ENCODE measurements around the gene TERT. TPM values are rescaled to one million over a fixed set of nuclear protein-coding genes. Genes with fewer than 3 reads are reported as not detected.

Gene TERT
- total and polyA plus RNA-seq, 2 donors = 1.9 to 3.4 TPM

GRCh38 chr5:1322036-1322900 lies 27.4 kb upstream of the TERT start:
- Histone ChIP-seq H3K27me3 (ENCODE audit: control insufficient read depth in 2 of 2, insufficient read depth in 1 of 2, low read length in 1 of 2) (no peaks in the 10 kb centered on the region), H3K27ac (ENCODE audit: low read depth in 1 of 2, low read length in 1 of 2) (peak overlapping the region in 1 of 2 donors; percentile 59), H3K36me3 (ENCODE audit: control insufficient read depth in 2 of 2, insufficient read depth in 2 of 2, low read length in 1 of 2) (peaks cover 89 to 92% of the 10 kb centered on the region in 2 donors), H3K4me3 (ENCODE audit: low read length in 2 of 2) (no peak overlapping the region), H3K4me1 (ENCODE audit: control insufficient read depth in 2 of 2, insufficient read depth in 2 of 2, low read length in 2 of 2) (peaks cover 50 to 65% of the 10 kb centered on the region in 2 donors), H3K9me3 (ENCODE audit: control insufficient read depth in 2 of 2, insufficient read depth in 1 of 2, low read length in 1 of 2) (peaks cover 0 to 4% of the 10 kb centered on the region in 2 donors)
- WGBS = 83% methylated on average over 22 of the region's 22 CpGs
- no peak for DNase-seq (ENCODE audit: low read depth in 6 of 9, low spot score in 9 of 9)

- Histone ChIP-seq H3K4me3 (ENCODE audit: low read length in 2 of 2) (no peak overlapping the region), H3K4me1 (ENCODE audit: control insufficient read depth in 2 of 2, insufficient read depth in 2 of 2, low read length in 2 of 2) (peaks cover 57 to 72% of the 10 kb centered on the region in 2 donors), H3K36me3 (ENCODE audit: control insufficient read depth in 2 of 2, insufficient read depth in 2 of 2, low read length in 1 of 2) (peaks cover 92 to 94% of the 10 kb centered on the region in 2 donors), H3K27me3 (ENCODE audit: control insufficient read depth in 2 of 2, insufficient read depth in 1 of 2, low read length in 1 of 2) (no peaks in the 10 kb centered on the region), H3K9me3 (ENCODE audit: control insufficient read depth in 2 of 2, insufficient read depth in 1 of 2, low read length in 1 of 2) (peaks cover 0 to 4% of the 10 kb centered on the region in 2 donors), H3K27ac (ENCODE audit: low read depth in 1 of 2, low read length in 1 of 2) (peak overlapping the region; percentile 58 to 59)
- WGBS = 90% methylated on average over 16 of the region's 16 CpGs
- DNase-seq (ENCODE audit: low read depth in 6 of 9, low spot score in 9 of 9) = no peak
Observed at GRCh38 chr5:1321576-1321975, 26.7 kb upstream of the TERT start.

- DNase-seq (ENCODE audit: low read depth in 6 of 9, low spot score in 9 of 9) = no peak
- 93% methylated on average over 36 of the region's 36 CpGs for WGBS
- H3K9me3 ChIP-seq (ENCODE audit: control insufficient read depth in 2 of 2, insufficient read depth in 1 of 2, low read length in 1 of 2) = peaks cover 0 to 6% of the 10 kb centered on the region in 2 donors
- no peaks in the 10 kb centered on the region for H3K27me3 ChIP-seq (ENCODE audit: control insufficient read depth in 2 of 2, insufficient read depth in 1 of 2, low read length in 1 of 2)
- no peak overlapping the region for H3K4me3 ChIP-seq (ENCODE audit: low read length in 2 of 2)
- H3K27ac ChIP-seq (ENCODE audit: low read depth in 1 of 2, low read length in 1 of 2) = peak overlapping the region; percentile 53 to 59
- H3K36me3 ChIP-seq (ENCODE audit: control insufficient read depth in 2 of 2, insufficient read depth in 2 of 2, low read length in 1 of 2) = peaks cover 83 to 89% of the 10 kb centered on the region in 2 donors
- H3K4me1 ChIP-seq (ENCODE audit: control insufficient read depth in 2 of 2, insufficient read depth in 2 of 2, low read length in 2 of 2) = peaks cover 57 to 81% of the 10 kb centered on the region in 2 donors
Observed at GRCh38 chr5:1320436-1321344, 25.8 kb upstream of the TERT start.

GRCh38 chr5:1319436-1320256 lies 24.8 kb upstream of the TERT start:
- H3K9me3 ChIP-seq (ENCODE audit: control insufficient read depth in 2 of 2, insufficient read depth in 1 of 2, low read length in 1 of 2) = peaks cover 0 to 9% of the 10 kb centered on the region in 2 donors
- H3K27me3 ChIP-seq (ENCODE audit: control insufficient read depth in 2 of 2, insufficient read depth in 1 of 2, low read length in 1 of 2) = no peaks in the 10 kb centered on the region
- H3K36me3 ChIP-seq (ENCODE audit: control insufficient read depth in 2 of 2, insufficient read depth in 2 of 2, low read length in 1 of 2) = peaks cover 72 to 79% of the 10 kb centered on the region in 2 donors
- no peak for DNase-seq (ENCODE audit: low read depth in 6 of 9, low spot score in 9 of 9)
- WGBS = 80% methylated on average over 21 of the region's 21 CpGs
- peaks cover 62 to 92% of the 10 kb centered on the region in 2 donors for H3K4me1 ChIP-seq (ENCODE audit: control insufficient read depth in 2 of 2, insufficient read depth in 2 of 2, low read length in 2 of 2)
- peak overlapping the region in 1 of 2 donors; percentile 57 for H3K27ac ChIP-seq (ENCODE audit: low read depth in 1 of 2, low read length in 1 of 2)
- no peak overlapping the region for H3K4me3 ChIP-seq (ENCODE audit: low read length in 2 of 2)

GRCh38 chr5:1318659-1319251 lies 23.9 kb upstream of the TERT start:
- Histone ChIP-seq H3K27me3 (ENCODE audit: control insufficient read depth in 2 of 2, insufficient read depth in 1 of 2, low read length in 1 of 2) (no peaks in the 10 kb centered on the region), H3K9me3 (ENCODE audit: control insufficient read depth in 2 of 2, insufficient read depth in 1 of 2, low read length in 1 of 2) (peaks cover 0 to 13% of the 10 kb centered on the region in 2 donors), H3K4me1 (ENCODE audit: control insufficient read depth in 2 of 2, insufficient read depth in 2 of 2, low read length in 2 of 2) (peaks cover 71 to 100% of the 10 kb centered on the region in 2 donors), H3K36me3 (ENCODE audit: control insufficient read depth in 2 of 2, insufficient read depth in 2 of 2, low read length in 1 of 2) (peaks cover 63 to 70% of the 10 kb centered on the region in 2 donors), H3K4me3 (ENCODE audit: low read length in 2 of 2) (no peak overlapping the region), H3K27ac (ENCODE audit: low read depth in 1 of 2, low read length in 1 of 2) (peak overlapping the region; percentile 32 to 33)
- 78% methylated on average over 29 of the region's 29 CpGs for WGBS
- no peak for DNase-seq (ENCODE audit: low read depth in 6 of 9, low spot score in 9 of 9)

- Histone ChIP-seq H3K4me3 (ENCODE audit: low read length in 2 of 2) (no peak overlapping the region), H3K9me3 (ENCODE audit: control insufficient read depth in 2 of 2, insufficient read depth in 1 of 2, low read length in 1 of 2) (peaks cover 0 to 13% of the 10 kb centered on the region in 2 donors), H3K27ac (ENCODE audit: low read depth in 1 of 2, low read length in 1 of 2) (peak overlapping the region in 1 of 2 donors; percentile 10), H3K36me3 (ENCODE audit: control insufficient read depth in 2 of 2, insufficient read depth in 2 of 2, low read length in 1 of 2) (peaks cover 56 to 63% of the 10 kb centered on the region in 2 donors), H3K27me3 (ENCODE audit: control insufficient read depth in 2 of 2, insufficient read depth in 1 of 2, low read length in 1 of 2) (no peaks in the 10 kb centered on the region), H3K4me1 (ENCODE audit: control insufficient read depth in 2 of 2, insufficient read depth in 2 of 2, low read length in 2 of 2) (peaks cover 71 to 100% of the 10 kb centered on the region in 2 donors)
- no peak for DNase-seq (ENCODE audit: low read depth in 6 of 9, low spot score in 9 of 9)
- 98% methylated on average over 26 of the region's 26 CpGs for WGBS
Observed at GRCh38 chr5:1317921-1318565, 23.2 kb upstream of the TERT start.

GRCh38 chr5:1316588-1317340 lies 21.9 kb upstream of the TERT start:
- Histone ChIP-seq H3K4me3 (ENCODE audit: low read length in 2 of 2) (peak overlapping the region in 1 of 2 donors; percentile 8), H3K9me3 (ENCODE audit: control insufficient read depth in 2 of 2, insufficient read depth in 1 of 2, low read length in 1 of 2) (peaks cover 0 to 22% of the 10 kb centered on the region in 2 donors), H3K36me3 (ENCODE audit: control insufficient read depth in 2 of 2, insufficient read depth in 2 of 2, low read length in 1 of 2) (peaks cover 43 to 50% of the 10 kb centered on the region in 2 donors), H3K27me3 (ENCODE audit: control insufficient read depth in 2 of 2, insufficient read depth in 1 of 2, low read length in 1 of 2) (no peaks in the 10 kb centered on the region), H3K4me1 (ENCODE audit: control insufficient read depth in 2 of 2, insufficient read depth in 2 of 2, low read length in 2 of 2) (peaks cover 73 to 100% of the 10 kb centered on the region in 2 donors), H3K27ac (ENCODE audit: low read depth in 1 of 2, low read length in 1 of 2) (peak overlapping the region; percentile 99)
- 13% methylated on average over 17 of the region's 17 CpGs for WGBS
- DNase-seq (ENCODE audit: low read depth in 6 of 9, low spot score in 9 of 9) = no peak

Data from thymus (tissue), 11 donors.